Breast epithelium (tissue), 3 donors: ENCODE results near the gene SCN5A.

Source experiments
- POLR2A ChIP-seq: fragments of 450-650 bp; IDR thresholded peaks from one replicate; pipeline ENCODE4 v1.6.1; 2016; ENCODE audit warnings: antibody characterized with exemption, mild to moderate bottlenecking, moderate library complexity
- POLR2AphosphoS5 ChIP-seq, 3 donors: sonication (generic); formaldehyde crosslinking; IDR thresholded peaks; one replicate each; pipeline ENCODE4 v1.6.1; 2017; ENCODE audit warnings: antibody characterized with exemption in 3 of 3
- TF ChIP-seq, protein P1 (sequence below), 3 donors: fragments of 450-650 bp; IDR thresholded peaks; one replicate each; pipeline ENCODE4 v1.5.1; 2016 to 2017; ENCODE audit warnings: antibody characterized with exemption in 3 of 3, mild to moderate bottlenecking in 3 of 3, moderate library complexity in 3 of 3

DNA sequence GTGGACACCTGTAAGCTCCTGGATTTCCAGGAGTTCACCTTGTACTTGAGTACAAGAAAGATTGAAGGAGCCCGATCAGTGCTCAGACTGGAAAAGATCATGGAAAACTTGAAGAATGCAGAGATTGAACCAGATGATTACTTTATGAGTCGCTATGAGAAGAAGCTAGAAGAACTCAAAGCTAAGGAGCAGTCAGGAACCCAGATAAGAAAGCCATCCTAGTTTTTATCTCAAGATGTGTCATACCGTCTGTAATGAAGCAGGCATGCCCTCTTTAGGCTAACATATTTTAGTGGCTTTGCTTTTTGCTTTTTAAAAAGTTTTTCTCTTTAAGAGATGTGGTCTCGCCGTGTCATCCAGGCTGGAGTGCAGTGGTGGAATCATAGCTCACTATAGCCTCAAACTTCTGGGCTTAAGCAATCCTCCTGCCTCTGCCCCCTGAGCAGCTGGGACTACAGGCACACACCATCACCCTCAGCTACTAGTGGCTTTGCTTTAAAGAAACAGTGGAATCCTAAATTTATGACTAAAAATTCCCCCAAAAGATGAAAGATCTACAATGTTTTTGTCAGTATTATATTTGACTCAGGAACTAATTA lies 125.2 kb downstream of the SCN5A start:
- TF ChIP-seq, protein P1, sequence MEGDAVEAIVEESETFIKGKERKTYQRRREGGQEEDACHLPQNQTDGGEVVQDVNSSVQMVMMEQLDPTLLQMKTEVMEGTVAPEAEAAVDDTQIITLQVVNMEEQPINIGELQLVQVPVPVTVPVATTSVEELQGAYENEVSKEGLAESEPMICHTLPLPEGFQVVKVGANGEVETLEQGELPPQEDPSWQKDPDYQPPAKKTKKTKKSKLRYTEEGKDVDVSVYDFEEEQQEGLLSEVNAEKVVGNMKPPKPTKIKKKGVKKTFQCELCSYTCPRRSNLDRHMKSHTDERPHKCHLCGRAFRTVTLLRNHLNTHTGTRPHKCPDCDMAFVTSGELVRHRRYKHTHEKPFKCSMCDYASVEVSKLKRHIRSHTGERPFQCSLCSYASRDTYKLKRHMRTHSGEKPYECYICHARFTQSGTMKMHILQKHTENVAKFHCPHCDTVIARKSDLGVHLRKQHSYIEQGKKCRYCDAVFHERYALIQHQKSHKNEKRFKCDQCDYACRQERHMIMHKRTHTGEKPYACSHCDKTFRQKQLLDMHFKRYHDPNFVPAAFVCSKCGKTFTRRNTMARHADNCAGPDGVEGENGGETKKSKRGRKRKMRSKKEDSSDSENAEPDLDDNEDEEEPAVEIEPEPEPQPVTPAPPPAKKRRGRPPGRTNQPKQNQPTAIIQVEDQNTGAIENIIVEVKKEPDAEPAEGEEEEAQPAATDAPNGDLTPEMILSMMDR (IDR thresholded peaks at IDR 0.05): no peak
- TF ChIP-seq POLR2AphosphoS5 (IDR thresholded peaks at IDR 0.05) (no peak), POLR2A (no peak)
